PC-9 (cell line): Measurements from ENCODE around the gene MTOR.

ENCODE experiments used
- EZH2 ChIP-seq: fragments of 200-600 bp; sonication (generic); IDR thresholded peaks from 2 replicates; pipeline ENCODE4 v1.8.0; 2017; ENCODE audit warnings: antibody characterized with exemption, low read depth
- TF ChIP-seq, protein P1 (sequence below): fragments of 200-600 bp; sonication (generic); conservative IDR thresholded peaks from 2 replicates; pipeline ENCODE4 v1.6.1; 2017; ENCODE audit warnings: mixed run types, antibody characterized with exemption, mild to moderate bottlenecking, moderate library complexity

DNA sequence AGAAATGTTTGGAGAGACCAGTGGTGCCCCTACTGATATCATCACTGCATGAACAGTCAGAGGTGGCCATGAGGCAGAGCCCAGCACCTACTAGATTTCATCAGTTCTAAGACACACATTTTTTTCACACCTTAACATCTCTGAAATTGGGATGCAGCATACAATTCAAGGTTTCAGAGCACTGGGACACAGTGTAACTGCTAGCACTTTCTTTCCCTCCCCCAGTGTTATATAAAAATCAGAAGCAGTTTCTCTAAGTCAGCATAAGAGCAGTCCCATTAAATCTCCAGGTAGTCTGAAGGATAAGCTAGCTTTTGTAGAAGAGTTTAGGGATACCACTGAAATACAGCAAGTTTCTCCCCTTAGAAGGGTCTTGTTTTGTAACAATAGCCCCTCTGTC, 83.2 kb downstream of the MTOR start:
- TF ChIP-seq, protein P1, sequence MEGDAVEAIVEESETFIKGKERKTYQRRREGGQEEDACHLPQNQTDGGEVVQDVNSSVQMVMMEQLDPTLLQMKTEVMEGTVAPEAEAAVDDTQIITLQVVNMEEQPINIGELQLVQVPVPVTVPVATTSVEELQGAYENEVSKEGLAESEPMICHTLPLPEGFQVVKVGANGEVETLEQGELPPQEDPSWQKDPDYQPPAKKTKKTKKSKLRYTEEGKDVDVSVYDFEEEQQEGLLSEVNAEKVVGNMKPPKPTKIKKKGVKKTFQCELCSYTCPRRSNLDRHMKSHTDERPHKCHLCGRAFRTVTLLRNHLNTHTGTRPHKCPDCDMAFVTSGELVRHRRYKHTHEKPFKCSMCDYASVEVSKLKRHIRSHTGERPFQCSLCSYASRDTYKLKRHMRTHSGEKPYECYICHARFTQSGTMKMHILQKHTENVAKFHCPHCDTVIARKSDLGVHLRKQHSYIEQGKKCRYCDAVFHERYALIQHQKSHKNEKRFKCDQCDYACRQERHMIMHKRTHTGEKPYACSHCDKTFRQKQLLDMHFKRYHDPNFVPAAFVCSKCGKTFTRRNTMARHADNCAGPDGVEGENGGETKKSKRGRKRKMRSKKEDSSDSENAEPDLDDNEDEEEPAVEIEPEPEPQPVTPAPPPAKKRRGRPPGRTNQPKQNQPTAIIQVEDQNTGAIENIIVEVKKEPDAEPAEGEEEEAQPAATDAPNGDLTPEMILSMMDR = no peak
- TF ChIP-seq EZH2 = no peak
